Ectodermal cell (in vitro differentiated cells): ENCODE results near the gene SIAH1. TPM values are rescaled to one million over a fixed set of nuclear protein-coding genes. Genes with fewer than 3 reads are reported as not detected.

Source experiments
- H3K27ac ChIP-seq: 2 replicates; pipeline ENCODE4 v1.7.0; 2013; ENCODE audit warnings: mild to moderate bottlenecking, low read depth, low read length; ENCODE audit not compliant: insufficient read depth, poor library complexity, severe bottlenecking
- H3K27me3 ChIP-seq: 2 replicates; pipeline ENCODE4 v1.7.0; 2013; ENCODE audit warnings: mild to moderate bottlenecking, low read length; ENCODE audit not compliant: insufficient read depth, control insufficient read depth, poor library complexity, severe bottlenecking
- H3K36me3 ChIP-seq: one replicate; pipeline ENCODE4 v1.7.0; 2013; ENCODE audit warnings: low read length; ENCODE audit not compliant: control insufficient read depth, insufficient read depth
- H3K4me1 ChIP-seq: one replicate; pipeline ENCODE4 v1.7.0; 2013; ENCODE audit warnings: low read length; ENCODE audit not compliant: control insufficient read depth, insufficient read depth
- H3K4me3 ChIP-seq: 2 replicates; pipeline ENCODE4 v1.7.0; 2013; ENCODE audit warnings: low read depth, low read length, control low read depth; ENCODE audit not compliant: insufficient read depth
- H3K9me3 ChIP-seq: 2 replicates; pipeline ENCODE4 v1.7.0; 2013; ENCODE audit warnings: mild to moderate bottlenecking, low read length, moderate library complexity; ENCODE audit not compliant: control insufficient read depth
- WGBS, 2 experiments: methylation state at CpG; one replicate each; pipeline ENCODE4 v1.1.7; 2013; ENCODE audit warnings: missing lambda C conversion rate in 2 of 2; 5-methylcytosine and 5-hydroxymethylcytosine counted together
- polyA plus RNA-seq, 4 experiments: library from polyadenylated mRNA; stranded (reverse); fragments of 50-300 nt; gene quantifications; one replicate each; pipeline ENCODE4 v1.2.3, GENCODE V29; 2013

SIAH1 gene, protein sequence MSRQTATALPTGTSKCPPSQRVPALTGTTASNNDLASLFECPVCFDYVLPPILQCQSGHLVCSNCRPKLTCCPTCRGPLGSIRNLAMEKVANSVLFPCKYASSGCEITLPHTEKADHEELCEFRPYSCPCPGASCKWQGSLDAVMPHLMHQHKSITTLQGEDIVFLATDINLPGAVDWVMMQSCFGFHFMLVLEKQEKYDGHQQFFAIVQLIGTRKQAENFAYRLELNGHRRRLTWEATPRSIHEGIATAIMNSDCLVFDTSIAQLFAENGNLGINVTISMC
- polyA plus RNA-seq (2013, experiment 1 of 4) = 41.4 TPM
- 45.9 TPM for polyA plus RNA-seq (2013, experiment 2 of 4)
- polyA plus RNA-seq (2013, experiment 3 of 4) = 44.6 TPM
- polyA plus RNA-seq (2013, experiment 4 of 4) = 49.9 TPM

DNA sequence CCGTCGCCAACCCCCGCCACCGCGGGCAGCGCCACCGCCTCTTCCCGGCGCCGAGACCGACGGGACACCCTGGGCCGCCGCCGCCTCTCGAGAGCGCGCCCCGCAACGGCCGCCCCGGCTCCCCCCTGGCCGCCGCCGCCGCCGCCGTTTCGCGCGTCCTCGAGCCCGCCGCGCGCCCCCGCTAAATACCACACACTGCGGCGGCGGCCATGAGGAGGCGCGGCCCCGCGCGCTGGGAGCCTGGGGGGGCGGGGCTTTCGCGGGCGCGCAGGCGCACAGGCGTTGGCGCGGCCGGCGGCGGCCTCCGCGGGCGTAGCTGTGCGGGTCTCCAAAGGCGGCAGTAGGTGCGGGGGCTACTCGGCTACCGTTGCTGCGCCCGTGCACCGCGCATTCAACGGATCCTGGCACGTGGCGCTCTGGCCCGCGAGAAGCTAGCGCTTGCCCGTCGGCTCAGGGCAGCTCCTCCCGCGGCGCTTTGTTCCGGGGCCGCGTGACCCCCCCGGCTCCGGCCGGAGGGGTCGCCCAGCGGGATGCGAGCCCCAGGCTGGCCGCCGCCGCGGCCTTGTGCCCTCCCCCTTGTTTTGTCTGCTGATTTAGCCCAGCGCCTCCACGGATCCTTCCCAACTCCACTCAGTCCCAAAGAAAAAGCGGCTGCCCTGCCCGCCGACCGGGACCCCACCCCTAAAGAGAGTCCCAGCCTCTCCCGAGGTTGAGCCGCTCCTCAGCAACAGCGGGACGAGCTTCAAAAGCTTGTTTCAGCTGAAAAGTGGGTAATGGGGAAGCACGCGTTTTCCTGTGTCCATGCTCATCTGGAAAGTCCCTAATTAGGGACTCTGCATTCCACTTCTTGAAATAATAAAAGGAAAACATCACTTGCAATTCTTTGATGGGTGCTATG is at the start of gene SIAH1:
SIAH1 (minus strand) TSS at position 161 of the 898 bp plus-strand sequence. CDS start 22,985 bp downstream, outside the sequence.
- Histone ChIP-seq H3K36me3 (no peaks in the 10 kb centered on the region), H3K9me3 (no peaks in the 10 kb centered on the region), H3K27me3 (no peaks in the 10 kb centered on the region), H3K4me3 (peak within 1 kb of the TSS; percentile 79), H3K27ac (peak within 1 kb of the TSS; percentile 100), H3K4me1 (no peaks in the 10 kb centered on the region)
- WGBS, 2 experiments = 0 to 1% methylated on average over 105 of the region's 105 CpGs

DNA sequence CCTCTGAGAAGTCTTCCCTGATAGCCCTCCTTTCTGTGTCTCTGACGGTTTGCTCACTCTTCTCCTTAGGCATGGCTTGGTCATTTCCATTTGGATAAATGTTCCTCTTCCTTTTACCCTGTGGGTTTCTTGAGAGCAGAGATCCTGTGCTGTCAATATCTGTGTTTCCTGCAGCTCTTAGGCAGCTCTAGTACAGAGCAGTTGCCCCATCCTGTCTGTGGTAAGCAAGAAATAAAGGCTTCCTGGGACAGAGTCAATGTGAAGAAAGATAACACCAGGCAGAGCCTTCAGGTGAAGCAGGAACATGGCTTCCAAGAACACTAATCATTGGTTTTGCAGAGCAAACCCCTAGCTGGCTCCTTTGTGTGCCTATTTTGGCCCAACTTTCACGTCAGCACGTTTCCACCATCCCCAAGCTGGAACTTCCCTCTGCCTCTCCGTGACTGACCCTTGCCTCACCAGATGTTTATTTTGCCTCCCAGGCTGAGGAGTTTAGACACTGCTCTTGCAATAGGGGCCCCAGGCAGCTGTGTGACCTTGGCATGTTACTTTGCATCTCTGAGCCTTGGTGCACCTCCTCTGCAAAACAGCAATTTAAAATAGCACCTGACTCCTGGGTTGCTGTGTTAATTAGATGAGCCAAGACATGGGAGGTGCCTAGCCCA is 49.6 kb upstream of the SIAH1 start:
- H3K27ac ChIP-seq = no peak overlapping the region
- WGBS, 2 experiments = 85% methylated on average over 4 of the region's 4 CpGs
- no peak overlapping the region for H3K4me3 ChIP-seq
- no peaks in the 10 kb centered on the region for H3K36me3 ChIP-seq
- H3K4me1 ChIP-seq = no peaks in the 10 kb centered on the region
- no peaks in the 10 kb centered on the region for H3K27me3 ChIP-seq
- no peaks in the 10 kb centered on the region for H3K9me3 ChIP-seq

DNA sequence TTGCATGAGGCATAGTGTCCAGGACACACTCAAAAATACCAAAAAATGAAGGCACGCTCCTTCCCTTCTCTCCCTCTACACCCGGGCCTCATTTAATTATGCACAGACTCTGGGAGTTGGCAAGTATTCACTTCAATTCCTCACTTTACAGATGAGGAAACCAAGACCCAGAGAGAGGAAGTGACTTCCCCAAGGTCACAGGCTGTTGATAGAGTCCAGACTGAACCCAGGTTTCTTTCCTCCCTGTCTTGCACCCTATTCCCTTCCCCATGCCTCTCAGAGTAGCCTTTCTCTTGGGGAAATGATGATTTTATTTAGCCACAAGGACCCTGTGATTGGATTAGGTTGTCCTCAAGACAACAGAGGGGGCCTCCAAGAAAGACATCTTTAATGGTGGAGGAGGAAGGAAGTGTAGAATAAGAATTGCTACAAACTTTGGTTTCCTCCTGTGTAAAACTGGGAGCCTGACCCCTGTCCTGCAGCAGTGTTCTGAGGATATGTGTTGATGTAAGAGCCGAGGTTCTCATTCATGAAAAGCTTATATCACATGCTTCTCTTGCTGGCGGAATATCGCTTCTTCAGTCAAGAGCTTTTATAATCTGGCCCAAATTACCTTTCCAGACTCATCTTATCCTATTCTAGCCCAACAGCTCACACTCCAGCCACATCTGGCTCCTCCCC is 48.8 kb upstream of the SIAH1 start:
- WGBS, 2 experiments = 92% methylated on average over 5 of the region's 5 CpGs
- H3K4me1 ChIP-seq = no peaks in the 10 kb centered on the region
- H3K4me3 ChIP-seq = no peak overlapping the region
- H3K9me3 ChIP-seq = no peaks in the 10 kb centered on the region
- H3K27ac ChIP-seq = no peak overlapping the region
- no peaks in the 10 kb centered on the region for H3K36me3 ChIP-seq
- no peaks in the 10 kb centered on the region for H3K27me3 ChIP-seq

DNA sequence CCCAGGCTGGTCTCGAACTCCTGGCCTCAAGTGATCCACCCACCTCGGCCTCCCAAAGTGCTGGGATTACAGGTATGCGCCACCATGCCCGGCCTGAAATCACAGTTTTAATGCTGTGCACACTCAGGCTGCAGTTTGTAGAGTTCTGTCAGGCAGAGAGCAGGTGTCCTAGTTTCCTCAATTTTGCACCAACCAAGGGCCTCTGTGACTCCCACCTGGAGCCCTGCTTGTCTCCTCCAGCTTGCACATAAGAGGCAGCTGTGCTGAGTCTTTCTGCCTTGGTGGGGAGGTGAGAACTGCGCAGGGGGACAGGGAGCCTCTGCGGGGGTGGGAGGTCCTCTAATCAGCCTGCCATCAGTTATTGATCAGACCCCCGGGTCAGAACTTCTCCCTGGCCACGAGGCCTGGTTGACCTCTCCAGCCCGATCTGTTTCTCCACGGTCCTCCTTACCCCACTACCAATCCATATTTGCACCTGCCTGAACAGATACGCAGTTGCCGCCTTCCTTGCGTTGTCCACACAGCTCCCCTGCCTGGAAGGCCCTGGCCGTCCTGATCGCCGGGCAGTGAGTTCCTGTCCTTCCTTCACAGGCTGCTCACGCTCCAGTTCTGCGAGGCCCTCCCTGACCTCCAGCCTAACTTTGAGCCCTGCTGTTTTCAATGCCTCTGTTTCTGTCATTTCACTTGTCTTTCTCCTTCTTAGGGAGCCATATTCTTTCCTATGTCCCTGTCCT is 48.1 kb upstream of the SIAH1 start:
- Histone ChIP-seq H3K4me1 (no peaks in the 10 kb centered on the region), H3K4me3 (no peak overlapping the region), H3K27ac (no peak overlapping the region), H3K27me3 (no peaks in the 10 kb centered on the region), H3K9me3 (no peaks in the 10 kb centered on the region), H3K36me3 (no peaks in the 10 kb centered on the region)
- 93 to 95% methylated on average over 18 of the region's 18 CpGs for WGBS, 2 experiments

DNA sequence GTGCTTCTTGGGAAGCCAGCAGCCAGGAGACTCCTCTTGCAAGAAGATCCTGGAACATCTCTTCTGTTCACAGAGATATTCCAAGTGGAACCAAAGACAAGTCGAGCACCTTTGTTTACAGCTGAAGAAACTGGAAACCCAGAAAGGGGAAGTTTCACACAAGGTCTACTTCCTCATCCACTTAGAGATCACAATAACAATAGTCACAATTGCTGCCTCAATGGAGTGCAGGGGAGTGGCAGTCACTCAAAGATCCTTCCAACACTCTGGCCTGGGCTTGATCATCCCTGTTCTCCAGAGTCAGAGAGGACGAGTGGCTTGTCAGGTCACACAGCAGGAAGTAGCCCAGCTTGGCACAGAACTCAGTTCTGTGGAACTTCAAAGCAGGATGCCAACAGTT is 46.9 kb upstream of the SIAH1 start:
- Histone ChIP-seq H3K27ac (no peak overlapping the region), H3K36me3 (no peaks in the 10 kb centered on the region), H3K4me3 (no peak overlapping the region), H3K27me3 (no peaks in the 10 kb centered on the region), H3K4me1 (no peaks in the 10 kb centered on the region), H3K9me3 (no peaks in the 10 kb centered on the region)
- WGBS, 2 experiments = 53 to 56% methylated on average over 2 of the region's 2 CpGs

DNA sequence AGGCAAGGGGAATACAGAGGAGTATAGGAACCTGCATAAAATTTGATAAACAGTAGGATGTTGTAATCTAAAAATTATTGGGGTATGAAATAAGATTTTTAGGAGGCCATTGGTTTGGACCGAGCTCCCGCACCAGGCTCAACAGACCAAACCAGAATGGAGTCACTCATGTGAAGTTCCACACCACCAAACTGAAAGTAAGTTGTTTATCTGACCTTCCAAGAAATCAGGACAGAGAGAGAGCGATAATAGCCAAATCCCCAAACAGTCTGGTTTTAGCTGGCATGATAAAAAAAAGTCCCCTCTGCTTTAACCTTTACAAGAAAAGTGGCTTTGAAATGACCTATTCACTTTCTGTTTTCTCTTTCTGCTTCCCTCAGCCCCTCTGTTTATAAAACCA is 45.7 kb upstream of the SIAH1 start:
- no peak overlapping the region for H3K27ac ChIP-seq
- H3K4me1 ChIP-seq = no peaks in the 10 kb centered on the region
- H3K4me3 ChIP-seq = no peak overlapping the region
- no peaks in the 10 kb centered on the region for H3K27me3 ChIP-seq
- WGBS, 2 experiments = 95 to 98% methylated on average over 3 of the region's 3 CpGs
- no peaks in the 10 kb centered on the region for H3K36me3 ChIP-seq
- no peaks in the 10 kb centered on the region for H3K9me3 ChIP-seq

DNA sequence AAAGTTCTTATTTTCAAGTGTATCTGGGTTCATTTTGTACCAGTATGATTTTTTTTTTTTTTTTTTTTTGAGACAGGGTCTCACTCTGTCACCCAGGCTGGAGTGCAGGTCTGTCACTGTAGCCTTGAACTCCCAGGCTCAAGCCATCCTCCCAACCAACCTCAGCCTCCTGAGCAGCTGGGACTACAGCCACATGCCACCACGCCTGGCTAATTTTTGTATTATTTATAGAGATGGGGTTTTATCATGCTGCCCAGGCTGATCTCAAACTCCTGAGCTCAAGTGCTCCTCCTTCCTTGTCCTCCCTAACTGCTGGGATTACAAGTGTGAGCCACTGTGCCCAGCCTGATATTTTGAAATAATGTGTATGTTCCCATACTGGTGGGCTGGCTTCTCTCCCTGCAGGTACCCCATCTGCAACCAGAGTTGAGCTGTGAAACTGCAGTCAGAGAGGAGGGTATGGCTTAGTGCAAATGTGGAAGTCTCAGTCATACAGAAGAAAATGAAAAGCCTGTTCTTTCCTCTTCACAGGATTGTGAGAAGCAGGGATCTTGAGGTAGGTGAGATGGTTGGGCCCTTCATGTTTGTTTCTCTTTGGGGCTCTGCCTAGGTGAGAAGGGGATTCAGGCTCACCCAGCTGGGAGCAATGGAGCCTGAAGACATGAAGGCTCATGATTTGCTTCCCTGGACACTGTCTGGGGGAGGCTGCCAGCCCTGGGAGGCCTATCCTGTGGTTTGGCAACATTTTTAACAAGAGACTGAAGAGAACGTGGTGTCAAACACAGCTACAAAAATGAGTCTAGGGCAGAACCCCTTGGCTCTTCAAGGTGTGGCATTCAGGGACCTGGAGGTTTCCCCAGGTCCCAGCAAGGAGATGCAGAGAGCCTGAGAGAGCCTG is 41.3 kb upstream of the SIAH1 start:
- no peak overlapping the region for H3K4me3 ChIP-seq
- no peak overlapping the region for H3K27ac ChIP-seq
- no peaks in the 10 kb centered on the region for H3K9me3 ChIP-seq
- H3K4me1 ChIP-seq = no peaks in the 10 kb centered on the region
- H3K27me3 ChIP-seq = no peaks in the 10 kb centered on the region
- H3K36me3 ChIP-seq = no peaks in the 10 kb centered on the region
- 87 to 93% methylated on average over 2 of the region's 2 CpGs for whole genome bisulfite sequencing, 2 experiments

DNA sequence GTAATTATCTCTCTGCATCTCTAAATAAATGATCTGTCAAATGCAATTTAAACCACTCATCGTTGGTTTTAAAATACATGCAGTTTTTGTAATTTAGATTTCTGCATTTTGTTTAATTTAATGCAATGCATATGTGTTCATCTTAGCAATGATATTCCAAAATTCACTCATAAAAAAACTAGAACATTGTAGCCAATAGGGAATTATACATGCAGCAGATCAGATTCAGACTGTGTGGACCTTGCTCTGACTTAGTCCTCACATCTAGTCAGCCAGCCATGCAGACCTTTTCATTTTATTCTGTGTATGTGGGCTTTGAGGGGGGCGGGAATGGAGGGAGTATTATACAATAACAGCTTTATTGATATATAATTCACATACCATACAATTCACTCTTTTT is 37.3 kb upstream of the SIAH1 start:
- H3K27me3 ChIP-seq = no peaks in the 10 kb centered on the region
- H3K9me3 ChIP-seq = no peaks in the 10 kb centered on the region
- no peaks in the 10 kb centered on the region for H3K4me1 ChIP-seq
- H3K36me3 ChIP-seq = no peaks in the 10 kb centered on the region
- H3K27ac ChIP-seq = no peak overlapping the region
- WGBS, 2 experiments = 100% methylated on average over 1 of the region's 2 CpGs
- H3K4me3 ChIP-seq = no peak overlapping the region

DNA sequence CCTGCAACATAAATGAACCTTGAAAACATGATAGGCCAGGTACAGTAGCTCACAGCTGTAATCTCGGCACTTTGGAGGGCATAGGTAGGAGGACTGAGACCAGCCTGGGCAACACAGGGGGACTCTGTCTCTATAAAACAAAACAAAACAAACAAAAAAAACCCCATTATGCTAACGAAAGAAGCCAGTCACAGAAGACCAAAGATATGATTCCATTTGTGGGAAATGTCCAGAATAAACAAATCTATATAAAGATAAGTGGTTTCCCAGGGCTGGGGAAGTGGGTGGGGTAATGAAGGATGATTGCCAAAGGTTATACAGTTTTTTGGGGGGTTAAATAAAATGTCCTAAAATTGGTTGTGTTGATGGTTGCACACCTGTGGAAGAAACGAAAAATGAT is 36.5 kb upstream of the SIAH1 start:
- no peaks in the 10 kb centered on the region for H3K4me1 ChIP-seq
- H3K9me3 ChIP-seq = no peaks in the 10 kb centered on the region
- H3K27me3 ChIP-seq = no peaks in the 10 kb centered on the region
- WGBS, 2 experiments = 86 to 90% methylated on average over 2 to 3 of the region's 3 CpGs
- H3K27ac ChIP-seq = no peak overlapping the region
- H3K36me3 ChIP-seq = no peaks in the 10 kb centered on the region
- no peak overlapping the region for H3K4me3 ChIP-seq
